NCI-H2196 (cell line): Measurements from ENCODE around the gene SNAP47.
A peak's percentile ranks its signal among the peaks of the same experiment; 100 is the strongest.

Experiments used
- DNase-seq: peaks from one replicate; lab custom pipeline; 2025; ENCODE audit not compliant: unreplicated experiment; lab: John Stamatoyannopoulos, UW

The SNAP47 gene

DNA sequence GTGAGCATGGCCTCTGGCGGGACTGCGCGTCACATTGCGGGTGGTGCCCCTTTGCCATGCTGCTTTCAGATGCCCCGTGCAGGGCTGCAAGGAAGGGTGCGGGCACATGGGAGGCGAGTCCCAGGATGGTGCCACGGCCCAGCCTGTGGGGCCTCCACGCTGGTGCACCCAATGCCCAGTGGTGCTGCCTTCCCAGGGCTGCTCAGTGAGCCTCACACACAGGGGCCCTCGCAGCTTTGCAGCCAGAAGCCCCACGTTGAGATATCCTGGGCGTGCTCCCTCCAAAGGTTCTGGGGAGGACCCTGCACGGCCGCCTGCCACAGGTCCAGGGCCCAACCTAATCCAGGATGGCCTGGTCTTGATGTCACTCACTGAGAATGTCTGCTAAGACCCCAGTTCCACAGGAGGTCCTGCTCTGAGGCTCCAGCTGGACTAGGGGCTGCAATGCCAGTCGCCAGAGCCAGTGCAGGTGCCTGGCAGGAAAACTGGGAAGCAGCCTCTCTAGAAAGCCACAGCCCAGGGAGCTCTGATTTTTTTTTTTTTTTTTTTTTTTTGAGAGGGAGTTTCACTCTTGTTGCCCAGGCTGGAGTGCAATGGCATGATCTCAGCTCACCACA, 46.2 kb downstream of the SNAP47 start:
- no peak for DNase-seq

DNA sequence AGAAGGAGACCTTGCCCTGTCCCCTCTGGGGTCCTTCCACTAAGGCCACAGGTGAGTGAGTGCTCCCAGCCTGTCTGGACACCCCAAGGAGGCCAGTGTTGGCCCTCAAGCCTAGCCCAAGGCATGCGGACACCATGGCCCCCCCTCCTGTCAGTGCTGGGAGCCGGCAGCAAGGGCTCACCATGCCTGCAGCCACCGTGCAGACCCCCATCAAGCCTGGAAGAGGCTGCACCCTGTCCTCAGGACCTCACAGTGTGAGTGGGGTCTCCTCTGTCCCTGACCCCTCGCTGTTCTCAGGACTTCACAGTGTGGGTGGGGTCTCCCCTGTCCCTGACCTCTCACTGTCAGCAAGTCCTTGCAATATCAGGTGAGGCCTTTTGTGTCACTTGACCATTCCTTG, 47.0 kb downstream of the SNAP47 start:
- DNase-seq, result no peak

DNA sequence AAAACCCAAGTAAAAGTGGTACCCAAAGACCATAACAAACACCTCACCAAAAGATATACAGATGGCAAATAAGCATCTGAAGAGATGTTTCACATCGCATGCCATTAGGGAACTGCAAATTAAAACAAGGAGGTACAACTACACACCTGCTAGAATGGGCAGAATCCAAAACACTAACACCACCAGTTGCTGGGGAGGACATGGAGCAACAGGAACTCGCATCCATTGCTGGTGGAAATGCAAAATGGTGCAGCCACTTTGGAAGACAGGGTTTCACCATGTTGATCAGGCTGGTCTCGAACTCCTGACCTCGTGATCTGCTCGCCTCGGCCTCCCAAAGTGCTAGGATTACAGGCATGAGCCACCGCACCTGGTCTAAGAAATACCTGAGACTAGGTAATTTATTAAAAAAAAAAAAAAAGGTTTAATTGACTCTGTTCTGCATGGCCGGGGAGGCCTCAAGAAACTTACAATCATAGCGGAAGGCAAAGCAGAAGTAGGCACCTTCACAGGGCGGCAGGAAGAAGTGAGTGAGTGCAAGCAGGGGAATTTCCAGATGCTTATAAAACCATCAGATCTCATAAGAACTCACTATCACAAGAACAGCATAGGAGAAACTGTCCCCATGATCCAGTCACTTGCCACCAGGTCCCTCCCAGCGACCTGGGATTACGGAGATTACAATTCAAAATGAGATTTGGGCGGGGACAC, 50.0 kb downstream of the SNAP47 start:
- no peak for DNase-seq

DNA sequence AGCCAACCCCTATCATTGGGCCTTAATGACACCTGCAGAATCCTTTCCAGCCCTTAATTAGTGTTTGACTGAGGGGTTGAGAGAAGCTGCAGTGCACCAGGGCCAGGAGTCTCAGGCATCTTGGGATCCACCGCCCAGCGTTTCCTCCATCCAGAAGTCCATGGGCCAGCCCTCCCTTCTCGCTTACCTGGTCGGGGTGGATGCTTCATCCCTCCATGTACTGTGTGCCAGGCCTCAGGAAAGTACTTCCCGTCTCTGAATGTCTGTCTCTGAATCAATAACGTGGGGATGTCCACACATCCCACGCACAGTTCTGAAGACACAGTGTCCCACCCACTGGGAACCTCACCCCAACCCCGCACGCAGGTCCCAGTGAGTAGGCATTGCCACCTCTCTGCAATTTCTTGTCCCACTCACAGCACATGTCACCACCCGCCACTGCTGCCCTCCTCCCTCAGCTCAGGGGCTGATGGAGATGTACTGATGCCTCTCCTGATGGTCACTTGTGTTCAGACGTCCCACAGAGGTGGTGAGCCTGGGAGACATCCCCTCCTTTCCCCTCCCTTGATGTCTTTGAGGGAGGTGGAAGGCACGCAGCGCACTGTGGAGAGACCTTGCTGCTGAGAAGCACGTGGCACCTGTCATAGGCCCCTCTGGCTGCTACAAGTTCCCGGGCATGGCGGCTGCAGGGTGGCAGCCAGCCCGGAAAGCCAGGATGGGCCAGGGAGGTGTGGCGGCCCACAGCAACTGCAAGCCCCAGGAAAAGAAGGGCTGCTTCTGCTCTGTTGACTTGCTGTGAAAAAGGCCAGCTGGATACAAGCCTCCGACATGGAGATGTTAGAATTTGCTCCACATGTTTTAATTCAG, 50.8 kb downstream of the SNAP47 start:
- no peak for DNase-seq

DNA sequence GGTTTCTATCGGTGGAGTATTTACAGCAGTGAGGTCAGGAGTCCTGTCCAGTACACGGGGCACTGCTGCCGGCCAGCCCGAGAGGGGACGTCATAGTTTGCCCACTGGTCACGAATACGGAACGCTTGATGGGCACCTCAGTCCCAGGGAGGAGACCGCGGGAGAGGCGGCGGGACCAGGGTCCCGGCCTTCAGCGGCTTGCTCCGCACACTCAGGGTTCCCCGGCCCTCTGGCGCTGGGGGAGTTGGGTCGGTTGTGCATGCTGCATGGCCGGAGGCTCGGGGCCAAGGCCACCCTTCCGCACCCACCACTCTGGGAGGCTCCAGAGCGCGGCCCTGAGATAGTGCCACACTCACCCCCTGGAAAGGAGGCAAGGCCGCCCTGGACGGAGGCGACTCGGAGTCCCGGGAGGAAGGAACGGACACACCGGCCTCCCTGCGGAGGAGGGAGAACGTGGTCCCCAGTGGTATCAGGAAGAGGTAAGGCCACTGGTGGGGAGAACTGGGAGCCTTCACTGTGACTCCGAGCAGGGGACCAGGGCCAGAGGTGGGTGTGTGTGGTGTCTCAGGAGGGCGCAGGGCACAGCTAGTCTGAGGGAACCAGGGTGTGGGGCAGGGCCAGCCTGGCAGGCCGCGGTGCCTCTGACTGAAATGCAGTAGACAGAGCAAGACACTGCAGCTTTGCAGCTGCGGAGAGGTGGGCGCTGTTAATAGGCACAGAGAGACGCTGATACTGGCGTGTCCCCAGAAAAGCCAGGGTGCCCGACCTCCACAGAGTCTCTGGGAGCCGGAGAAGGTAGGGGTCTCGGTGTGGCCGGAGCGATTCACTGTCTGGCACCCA, 51.7 kb downstream of the SNAP47 start:
- no peak for DNase-seq

DNA sequence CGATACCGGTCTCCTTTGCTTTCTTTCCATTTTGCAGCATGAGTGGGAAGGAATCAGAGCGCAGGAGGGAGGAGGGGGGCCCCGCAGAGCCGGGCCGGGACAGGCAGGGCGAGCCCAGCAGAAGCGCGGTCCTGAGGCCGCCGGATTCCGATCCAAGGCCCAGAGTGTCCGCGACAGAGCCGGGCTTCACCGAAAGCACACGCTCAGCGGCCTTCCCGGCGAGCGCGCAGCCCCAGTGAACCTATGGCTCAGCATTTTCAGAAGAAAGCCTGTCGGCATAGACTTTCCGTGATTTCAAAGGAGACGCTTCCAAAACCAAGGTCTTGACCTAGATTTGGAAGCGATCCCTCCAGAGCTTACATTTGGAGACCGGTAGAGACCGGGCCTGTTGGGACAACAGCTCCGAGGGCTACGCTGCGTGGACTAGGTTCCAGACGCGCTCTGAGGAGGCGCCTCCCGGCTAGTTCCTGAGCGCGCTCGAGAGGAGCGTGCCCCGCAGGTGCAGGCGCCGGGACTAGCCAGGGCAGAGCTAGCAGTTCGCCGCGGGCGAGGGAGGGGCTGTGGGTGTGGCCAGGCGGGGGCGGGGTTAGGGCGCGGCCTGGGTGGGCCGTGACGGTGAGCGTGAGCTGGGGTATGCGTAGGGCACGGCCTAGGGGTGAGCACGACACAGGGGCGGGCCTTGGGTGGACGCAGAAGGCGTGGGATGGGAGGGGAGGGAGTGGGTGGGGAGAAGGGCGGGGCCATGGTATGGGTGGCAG, 52.5 kb downstream of the SNAP47 start:
- peak; percentile 92 for DNase-seq

DNA sequence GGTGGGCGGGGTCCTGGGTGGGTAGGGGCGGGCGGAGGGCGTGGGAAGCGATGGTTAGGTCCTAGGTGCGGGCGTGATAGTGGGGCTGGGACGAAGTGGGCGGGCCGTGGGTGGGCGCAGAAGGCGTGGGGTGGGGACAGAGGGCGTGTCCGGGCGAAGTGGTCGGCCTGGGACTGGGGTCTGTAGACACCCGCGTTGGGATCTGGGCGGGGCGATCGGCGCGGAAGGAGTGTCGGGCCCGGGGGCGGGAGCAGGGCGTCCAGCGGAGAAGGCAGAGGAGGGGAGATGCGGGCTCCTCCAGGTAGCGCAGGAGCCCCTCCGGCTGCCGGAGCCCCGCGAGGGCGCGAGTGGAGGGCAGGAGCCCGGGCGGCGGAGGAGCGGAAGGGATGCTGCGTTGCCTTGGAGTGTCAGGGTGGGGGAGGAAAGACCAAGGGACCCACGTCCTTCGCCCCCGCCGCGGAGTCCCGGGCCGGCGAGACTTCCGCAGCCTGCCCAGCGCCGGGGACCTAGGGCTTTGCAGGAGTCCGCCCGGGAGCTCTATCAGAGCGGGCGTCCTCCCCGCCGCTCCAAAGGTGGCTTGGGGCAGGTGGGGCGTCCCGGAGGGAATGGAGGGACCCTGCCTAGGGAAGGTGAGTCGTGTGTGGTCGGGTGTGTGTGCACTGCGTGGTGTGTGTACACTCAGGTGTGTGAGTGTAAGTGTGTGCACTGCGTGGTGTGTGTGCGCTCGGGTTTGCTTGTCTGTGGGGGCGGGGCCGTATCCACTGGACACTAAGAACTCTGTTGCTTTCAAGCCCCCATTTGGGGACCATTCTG, 53.2 kb downstream of the SNAP47 start:
- DNase-seq, result peak; percentile 78

DNA sequence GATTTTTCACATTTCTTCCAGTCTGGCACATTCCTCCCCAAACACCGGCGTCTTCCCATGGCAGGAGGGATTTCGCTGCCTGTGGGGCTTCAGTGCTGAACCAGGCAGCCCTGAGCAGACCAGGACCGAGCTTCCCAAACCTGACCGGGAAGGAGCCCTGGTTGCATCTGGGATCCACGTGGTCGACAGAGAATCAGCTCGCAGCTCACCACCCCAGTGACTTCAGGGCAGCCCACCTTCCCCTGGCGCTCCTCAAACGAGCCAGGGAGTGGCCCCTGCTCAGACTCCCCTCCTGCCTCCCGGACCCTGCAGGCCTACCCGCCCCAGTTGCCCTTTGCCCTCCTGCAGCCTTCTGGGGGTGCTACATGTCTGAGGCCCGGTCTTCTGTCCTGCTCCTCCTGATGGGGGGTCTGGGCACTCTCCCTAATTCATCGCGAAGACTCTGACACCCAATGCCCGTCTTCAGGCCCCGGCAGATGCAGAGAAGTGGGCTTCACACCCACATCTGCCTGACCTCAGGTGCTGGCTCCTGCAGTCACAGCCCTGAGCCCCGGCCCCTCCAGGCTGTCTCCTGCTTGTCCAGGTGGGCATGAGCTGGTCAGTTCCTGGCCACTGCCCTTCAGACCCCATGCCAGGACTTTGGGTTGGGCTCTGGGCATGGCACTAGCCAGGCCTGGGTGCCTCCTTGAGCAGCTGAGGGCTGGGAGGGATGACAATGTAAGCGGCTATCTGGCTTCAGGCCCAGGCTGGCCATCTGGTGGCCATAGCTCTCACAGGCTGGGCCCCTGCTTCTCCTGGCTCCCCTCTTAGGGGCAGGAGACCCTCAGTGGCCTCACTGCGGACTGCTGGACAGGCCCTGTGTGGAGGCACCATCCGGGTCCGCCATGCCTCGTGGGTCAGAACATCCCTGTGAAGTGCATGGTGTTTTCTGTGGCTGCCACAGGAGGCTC, 54.1 kb downstream of the SNAP47 start:
- no peak for DNase-seq

DNA sequence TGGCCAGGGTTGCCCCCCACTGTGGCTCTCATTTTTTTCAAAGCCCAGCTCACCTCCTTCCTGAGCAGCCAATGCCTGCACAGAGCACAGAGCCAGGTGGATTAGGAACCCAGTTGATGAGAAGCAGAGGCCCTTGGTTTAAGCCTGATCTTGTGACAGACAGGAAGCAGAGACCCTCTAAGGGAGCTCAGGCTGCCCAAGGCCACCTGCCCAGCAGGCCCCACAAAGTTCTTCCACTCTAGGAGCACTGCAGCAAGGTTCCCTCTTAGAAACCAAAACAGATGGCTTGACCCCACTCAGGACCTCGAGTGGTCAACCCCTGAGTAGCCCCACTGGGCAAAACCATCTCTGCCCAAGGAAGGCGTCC, 54.8 kb downstream of the SNAP47 start:
- no peak for DNase-seq

DNA sequence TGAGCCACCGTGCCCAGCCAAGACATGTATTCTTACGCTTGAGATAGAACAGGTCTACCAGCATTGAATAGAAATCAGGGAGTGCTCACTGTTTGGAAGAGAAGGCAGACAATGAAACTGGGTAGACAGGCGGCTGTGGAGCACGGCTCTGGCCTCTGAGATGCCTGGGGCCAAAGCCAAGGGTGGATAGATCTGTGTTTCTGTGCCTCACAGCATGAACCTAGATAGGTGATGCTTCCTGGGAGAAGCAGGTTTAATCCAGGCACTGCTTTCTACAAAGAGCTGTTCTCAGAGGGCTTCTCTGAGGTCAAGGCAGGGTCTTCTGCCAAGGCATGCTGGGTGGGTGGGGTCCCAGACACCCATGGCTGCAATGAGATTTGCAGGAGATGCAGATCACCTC, 55.6 kb downstream of the SNAP47 start:
- no peak for DNase-seq

DNA sequence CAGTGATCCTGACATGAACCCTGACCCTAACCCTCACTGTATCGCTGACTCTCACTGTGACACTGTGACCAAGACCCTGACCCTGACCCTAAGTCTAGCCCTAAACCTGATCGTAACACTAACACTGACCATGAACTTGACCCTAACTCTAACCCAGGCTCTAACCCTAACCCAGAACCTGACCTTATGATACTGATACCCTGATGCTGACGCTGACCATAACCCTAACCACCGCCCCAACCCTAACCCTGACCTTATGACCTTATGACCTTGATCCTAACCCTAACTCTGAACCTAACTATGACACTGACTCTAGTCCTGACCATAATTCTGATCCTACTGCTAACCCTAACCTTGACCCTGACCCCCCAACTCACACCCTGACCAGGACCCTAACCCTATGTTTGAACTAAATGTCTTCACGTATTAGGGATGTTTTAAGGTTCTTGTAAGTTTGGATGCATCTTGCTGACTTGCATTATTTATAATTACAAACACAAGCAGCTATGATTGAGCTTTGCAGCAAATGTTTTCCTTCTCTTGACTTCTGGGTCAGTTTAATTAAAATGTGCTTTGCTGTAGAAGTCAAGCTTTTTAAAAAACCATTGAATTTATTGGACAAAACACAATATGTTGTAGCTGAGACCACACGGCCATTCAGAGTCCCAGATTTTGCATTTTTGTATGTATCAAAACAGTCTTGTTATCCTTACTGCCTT, 56.3 kb downstream of the SNAP47 start:
- no peak for DNase-seq

DNA sequence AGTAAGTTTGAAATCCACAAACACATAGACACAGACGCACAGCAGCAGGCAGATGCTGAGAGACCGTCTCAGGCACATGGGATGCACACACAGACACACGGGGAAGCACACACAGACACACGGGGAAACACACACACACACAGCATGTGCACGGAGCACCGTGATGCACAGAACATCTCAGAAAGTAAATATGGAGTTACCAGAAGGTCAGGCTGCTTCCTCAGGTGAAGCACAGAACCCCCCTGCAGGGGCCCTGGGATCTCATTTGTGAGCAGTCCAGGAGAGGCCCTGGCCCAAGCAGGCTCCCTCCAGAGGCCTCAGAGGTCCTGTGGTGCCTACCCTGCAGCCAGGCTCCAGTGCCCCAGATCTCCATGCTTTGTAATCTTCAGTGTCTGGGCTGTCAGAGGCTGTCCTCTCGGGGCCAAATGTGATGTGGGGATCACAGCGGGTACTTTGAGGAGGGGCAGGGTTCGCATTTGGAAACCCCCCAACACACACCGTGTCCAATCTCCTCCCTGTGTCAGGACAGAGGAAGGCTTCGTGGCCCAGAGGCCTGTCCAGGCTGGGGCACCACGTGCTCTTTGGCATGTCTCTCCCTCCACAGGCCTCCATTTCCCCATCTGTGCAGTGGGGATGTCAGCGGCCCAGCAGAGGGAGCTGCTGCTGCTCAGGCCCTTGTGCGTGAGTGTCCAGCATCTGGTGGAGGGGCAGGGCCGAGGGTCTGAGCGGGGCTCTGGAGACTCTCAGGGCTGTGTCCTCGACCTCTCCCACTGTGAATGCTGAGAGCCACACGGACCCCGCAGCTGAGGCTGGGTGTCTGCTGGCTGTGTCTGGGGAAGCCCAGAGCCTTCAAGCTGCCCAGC, 57.2 kb downstream of the SNAP47 start:
- DNase-seq, result no peak

DNA sequence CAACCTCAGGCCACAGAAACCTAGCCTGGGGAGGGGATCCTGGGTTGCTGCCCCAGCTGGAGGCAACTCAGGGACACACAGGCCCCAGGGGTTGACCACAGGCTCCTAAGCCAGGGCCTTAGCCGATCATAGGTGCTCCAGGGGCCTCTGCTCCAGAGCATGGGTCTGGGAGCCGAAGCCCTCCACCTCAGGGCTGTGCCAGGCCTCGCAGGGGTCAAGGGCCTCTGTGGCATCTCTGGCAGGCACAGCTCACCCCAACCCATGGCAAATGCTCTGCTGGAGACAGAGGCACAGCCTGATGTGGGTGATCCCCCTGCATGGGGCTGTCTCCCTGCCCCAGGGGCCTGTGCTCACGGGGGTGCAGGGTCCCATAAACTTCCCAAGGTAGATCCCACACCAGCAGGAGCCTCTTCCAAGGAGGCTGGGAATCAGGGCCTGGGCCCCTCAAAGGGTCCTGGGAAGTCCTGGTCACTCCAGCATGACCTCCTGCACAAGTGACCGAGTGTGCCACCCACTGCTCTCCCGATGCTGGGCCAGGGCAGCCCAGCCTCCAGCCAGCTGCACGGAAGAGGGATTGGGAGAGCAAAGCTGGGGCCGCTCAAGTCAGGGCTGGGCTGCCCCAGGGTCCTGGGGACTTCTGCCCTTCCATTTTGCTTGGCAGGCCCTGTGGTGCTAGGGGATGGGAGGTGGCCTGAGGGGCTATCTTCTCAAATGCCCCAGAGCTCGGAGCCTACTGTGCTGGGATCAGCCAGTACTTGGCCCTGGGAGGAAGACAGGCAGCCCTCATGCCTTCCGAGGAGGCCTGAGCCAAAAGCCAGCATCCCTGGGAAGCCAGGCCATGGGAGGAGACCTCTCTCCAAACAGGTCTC, 58.1 kb downstream of the SNAP47 start:
- no peak for DNase-seq

DNA sequence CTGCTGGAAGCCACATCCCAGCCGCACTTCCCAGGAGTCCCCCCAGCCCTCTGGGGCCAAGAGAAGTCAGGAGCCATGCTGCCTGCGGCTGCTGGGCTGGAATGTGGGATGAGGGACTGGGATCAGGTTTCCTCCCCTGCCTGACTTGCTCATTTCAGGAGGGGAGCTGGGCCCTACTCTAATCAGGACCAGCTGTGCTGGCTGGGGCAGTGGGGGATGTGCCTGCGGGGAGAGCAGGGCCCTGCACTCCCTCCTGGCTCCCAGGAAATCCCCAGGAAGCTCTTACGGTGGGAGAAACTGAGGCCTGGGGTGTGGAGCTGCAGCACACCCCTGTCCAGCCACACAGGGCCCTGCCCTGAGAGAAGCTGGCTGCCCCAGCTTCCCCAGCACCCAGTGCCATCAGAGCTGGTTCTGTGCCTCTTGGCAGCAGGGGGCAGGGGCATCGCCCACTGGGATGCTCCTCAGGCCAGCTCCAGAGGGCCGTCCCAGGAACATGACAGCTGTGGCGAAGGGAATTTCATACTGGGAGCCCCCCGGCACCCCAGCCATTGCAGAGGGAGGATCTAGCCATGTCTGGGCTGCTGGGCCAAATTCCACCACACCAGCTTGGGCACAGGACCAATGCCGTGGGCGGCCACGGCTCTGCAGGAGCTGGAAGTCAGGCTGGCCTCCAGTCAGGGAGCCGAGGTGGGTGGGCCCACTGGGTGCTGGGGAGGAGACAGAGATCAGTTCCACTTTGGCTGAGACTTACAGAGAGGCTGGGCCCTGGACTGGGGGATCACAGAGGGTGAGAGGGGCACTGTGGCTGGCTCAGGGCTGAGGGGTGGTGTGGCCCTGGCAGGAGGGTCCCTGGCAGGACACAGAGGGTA, 58.9 kb downstream of the SNAP47 start:
- no peak for DNase-seq

DNA sequence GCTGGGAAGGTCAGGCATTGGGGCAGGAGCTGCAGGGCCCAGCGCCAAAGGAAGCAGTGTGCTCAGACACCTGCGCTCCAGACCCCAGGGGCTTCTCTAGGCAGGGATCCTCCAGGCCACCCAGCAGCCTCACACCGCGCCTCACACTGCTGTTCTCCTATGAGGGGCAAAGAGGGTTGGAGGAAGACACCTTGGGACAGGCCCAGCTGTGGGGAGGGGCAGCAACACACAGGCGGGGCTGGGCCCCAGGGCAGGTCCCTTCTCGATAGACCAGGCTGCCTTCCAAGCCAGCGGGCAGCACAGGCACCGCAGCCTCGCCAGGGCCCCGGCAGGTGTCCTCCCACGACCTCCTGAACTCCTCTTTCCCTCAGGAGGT, 59.6 kb downstream of the SNAP47 start:
- no peak for DNase-seq
